ENCODE measurements around the gene RAB11FIP4. TPM values are rescaled to one million over a fixed set of nuclear protein-coding genes. Genes with fewer than 3 reads are reported as not detected.

RAB11FIP4 gene
- total and polyA plus RNA-seq, 2 donors (not counting 1 experiment from before 2014, with no cell fraction given) = 17.0 to 70.5 TPM

GRCh38 chr17:31554930-31555329 is 163.5 kb downstream of the RAB11FIP4 start:
- no peak overlapping the region for H3K4me3 Mint-ChIP-seq
- H3K27ac Mint-ChIP-seq = no peak overlapping the region
- no peak overlapping the region for H3K9ac ChIP-seq (ENCODE audit: low read length)
- 100% methylated on average over 1 of the region's 1 CpG for WGBS (ENCODE audit: insufficient coverage)
- ChIA-PET CTCF (interaction anchor here (0.7 to 3.3 kb wide), 4 partner anchors 11 to 287 kb away, joined by 4 to 10 read pairs (median 6); no protein-coding TSS in a partner anchor), POLR2A (no interaction called here)
- TF ChIP-seq CTCF (IDR thresholded peaks at IDR 0.05) (no peak), EZH2 (IDR thresholded peaks at IDR 0.05; ENCODE audit: borderline replicate concordance, insufficient read depth, low read depth, low read length, poor library complexity, severe bottlenecking) (no peak)
- H3K4me3 ChIP-seq (ENCODE audit: control extremely low read depth in 1 of 5, extremely low read depth in 1 of 5, insufficient read depth in 1 of 5, low read depth in 2 of 5, low read length in 4 of 5) = no peak overlapping the region
- H3K79me2 ChIP-seq (ENCODE audit: control insufficient read depth, insufficient read depth, low read length) = no peaks in the 10 kb centered on the region
- H3K36me3 ChIP-seq (replicated peaks in 1 of 2; ENCODE audit: control extremely low read depth in 1 of 2, control insufficient read depth in 1 of 2, extremely low read depth in 1 of 2, insufficient read depth in 2 of 2, low read length in 1 of 2) = no peaks in the 10 kb centered on the region
- no peak for ATAC-seq (ENCODE audit: low read depth)
- intact Hi-C loops (cut with micrococcal nuclease) = loop anchor here (5.0 kb wide), 1 partner anchor 42 kb away; no protein-coding TSS in a partner anchor
- H4K20me1 ChIP-seq (ENCODE audit: control insufficient read depth, insufficient read depth, low read length, poor library complexity, severe bottlenecking) = no peaks in the 10 kb centered on the region
- no peaks in the 10 kb centered on the region for H3K9me3 ChIP-seq (ENCODE audit: control extremely low read depth in 1 of 3, control insufficient read depth in 2 of 3, insufficient read depth in 1 of 3, low read length in 2 of 3)
- no peak for DNase-seq
- peaks cover 19% of the 10 kb centered on the region for H3K4me1 Mint-ChIP-seq
- no peaks in the 10 kb centered on the region for H3K9me3 Mint-ChIP-seq (ENCODE audit: insufficient read depth)
- H3K4me2 ChIP-seq (replicated peaks; ENCODE audit: low read depth, low read length, poor library complexity, severe bottlenecking) = no peak overlapping the region
- H3K27ac ChIP-seq (ENCODE audit: low read length in 2 of 2) = no peak overlapping the region
- no peak overlapping the region for H2AFZ ChIP-seq (ENCODE audit: insufficient read depth, low read depth, low read length, poor library complexity, severe bottlenecking)
- peaks cover 0 to 3% (median under 1%) of the 10 kb centered on the region in 4 experiments for H3K27me3 ChIP-seq (replicated peaks in 1 of 4; ENCODE audit: control extremely low read depth in 1 of 4, control insufficient read depth in 3 of 4, insufficient read depth in 4 of 4, low read length in 3 of 4)
- no peaks in the 10 kb centered on the region for H3K27me3 Mint-ChIP-seq
- peaks cover 12 to 17% of the 10 kb centered on the region in 2 donors for H3K4me1 ChIP-seq (ENCODE audit: control insufficient read depth in 2 of 2, insufficient read depth in 2 of 2, low read length in 2 of 2)

GRCh38 chr17:31556969-31557645 is 165.6 kb downstream of the RAB11FIP4 start:
- Histone ChIP-seq H3K4me3 (ENCODE audit: control extremely low read depth in 1 of 5, extremely low read depth in 1 of 5, insufficient read depth in 1 of 5, low read depth in 2 of 5, low read length in 4 of 5) (no peak overlapping the region), H2AFZ (ENCODE audit: insufficient read depth, low read depth, low read length, poor library complexity, severe bottlenecking) (no peak overlapping the region), H3K4me1 (ENCODE audit: control insufficient read depth in 2 of 2, insufficient read depth in 2 of 2, low read length in 2 of 2) (peaks cover 15 to 23% of the 10 kb centered on the region in 2 donors), H3K27ac (ENCODE audit: low read length in 2 of 2) (no peak overlapping the region), H3K79me2 (ENCODE audit: control insufficient read depth, insufficient read depth, low read length) (no peaks in the 10 kb centered on the region), H3K9me3 (ENCODE audit: control extremely low read depth in 1 of 3, control insufficient read depth in 2 of 3, insufficient read depth in 1 of 3, low read length in 2 of 3) (no peaks in the 10 kb centered on the region), H3K27me3 (replicated peaks in 1 of 4; ENCODE audit: control extremely low read depth in 1 of 4, control insufficient read depth in 3 of 4, insufficient read depth in 4 of 4, low read length in 3 of 4) (peaks cover 0 to 7% (median 2%) of the 10 kb centered on the region in 4 experiments), H3K9ac (ENCODE audit: low read length) (no peak overlapping the region), H3K4me2 (replicated peaks; ENCODE audit: low read depth, low read length, poor library complexity, severe bottlenecking) (no peak overlapping the region), H3K36me3 (replicated peaks in 1 of 2; ENCODE audit: control extremely low read depth in 1 of 2, control insufficient read depth in 1 of 2, extremely low read depth in 1 of 2, insufficient read depth in 2 of 2, low read length in 1 of 2) (no peaks in the 10 kb centered on the region), H4K20me1 (ENCODE audit: control insufficient read depth, insufficient read depth, low read length, poor library complexity, severe bottlenecking) (no peaks in the 10 kb centered on the region)
- Mint-ChIP-seq H3K27me3 (no peaks in the 10 kb centered on the region), H3K27ac (no peak overlapping the region), H3K9me3 (ENCODE audit: insufficient read depth) (no peaks in the 10 kb centered on the region), H3K4me3 (no peak overlapping the region), H3K4me1 (peaks cover 27% of the 10 kb centered on the region)
- over 99% methylated on average over 9 of the region's 13 CpGs for WGBS (ENCODE audit: insufficient coverage)
- ChIA-PET CTCF (interaction anchor here (0.6 to 6.7 kb wide), 7 partner anchors 9 to 287 kb away, joined by 3 to 74 read pairs (median 5); no protein-coding TSS in a partner anchor), POLR2A (interaction anchor here (0.6 kb wide), 1 partner anchor 284 kb away, joined by 3 read pairs; no protein-coding TSS in a partner anchor)
- intact Hi-C loops (cut with micrococcal nuclease) = loop anchor here (5.0 kb wide), 1 partner anchor 40 kb away; no protein-coding TSS in a partner anchor
- TF ChIP-seq EZH2 (IDR thresholded peaks at IDR 0.05; ENCODE audit: borderline replicate concordance, insufficient read depth, low read depth, low read length, poor library complexity, severe bottlenecking) = no peak
- no peak for TF ChIP-seq CTCF (IDR thresholded peaks at IDR 0.05)
- ATAC-seq (ENCODE audit: low read depth) (no peak), DNase-seq (no peak)
